ENCODE data around the gene MGLL.

DNA sequence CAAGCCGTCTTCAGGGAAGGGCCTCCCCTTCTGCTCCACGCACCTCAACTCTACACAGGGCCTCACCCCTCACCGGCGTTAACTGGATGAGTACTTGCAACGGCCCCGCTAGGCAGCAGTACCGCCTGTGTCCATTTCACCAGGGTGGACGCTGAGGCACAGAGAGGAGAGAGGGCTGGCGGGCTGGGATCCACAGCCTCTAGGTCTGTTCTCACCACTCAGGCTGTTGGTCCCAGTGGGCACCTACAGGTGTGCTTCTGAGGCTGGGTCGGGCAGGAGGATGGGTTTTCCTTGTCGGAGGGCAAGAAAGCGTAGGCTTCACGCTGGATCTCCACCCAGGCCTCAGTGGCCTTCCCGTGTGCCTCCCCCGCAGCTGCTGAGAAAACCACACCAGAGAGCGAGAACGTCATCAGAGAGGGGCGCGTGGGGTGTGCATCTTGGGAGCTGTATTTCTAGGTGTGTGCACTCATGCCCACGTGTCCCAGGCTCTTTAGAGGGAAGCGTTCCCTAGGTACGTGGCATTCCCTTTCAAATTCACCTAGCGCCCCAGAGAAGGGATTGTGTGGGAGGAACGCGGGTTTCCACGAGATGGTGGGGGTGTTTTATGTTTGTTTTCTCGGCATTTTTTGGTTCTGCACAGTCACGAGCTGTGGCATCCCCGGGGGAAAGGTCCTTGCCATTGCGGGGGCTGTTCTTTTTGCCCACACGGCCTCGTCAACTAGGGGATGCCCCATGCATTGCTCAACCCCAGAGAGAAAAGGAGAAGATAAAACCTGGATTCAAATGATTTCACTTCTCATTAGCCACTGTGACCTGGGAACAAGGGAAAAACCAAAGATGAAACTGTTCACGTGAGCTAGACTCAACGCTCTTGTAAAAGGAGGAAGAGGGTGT lies 67.7 kb downstream of the MGLL start:
- TF ChIP-seq, protein P1, sequence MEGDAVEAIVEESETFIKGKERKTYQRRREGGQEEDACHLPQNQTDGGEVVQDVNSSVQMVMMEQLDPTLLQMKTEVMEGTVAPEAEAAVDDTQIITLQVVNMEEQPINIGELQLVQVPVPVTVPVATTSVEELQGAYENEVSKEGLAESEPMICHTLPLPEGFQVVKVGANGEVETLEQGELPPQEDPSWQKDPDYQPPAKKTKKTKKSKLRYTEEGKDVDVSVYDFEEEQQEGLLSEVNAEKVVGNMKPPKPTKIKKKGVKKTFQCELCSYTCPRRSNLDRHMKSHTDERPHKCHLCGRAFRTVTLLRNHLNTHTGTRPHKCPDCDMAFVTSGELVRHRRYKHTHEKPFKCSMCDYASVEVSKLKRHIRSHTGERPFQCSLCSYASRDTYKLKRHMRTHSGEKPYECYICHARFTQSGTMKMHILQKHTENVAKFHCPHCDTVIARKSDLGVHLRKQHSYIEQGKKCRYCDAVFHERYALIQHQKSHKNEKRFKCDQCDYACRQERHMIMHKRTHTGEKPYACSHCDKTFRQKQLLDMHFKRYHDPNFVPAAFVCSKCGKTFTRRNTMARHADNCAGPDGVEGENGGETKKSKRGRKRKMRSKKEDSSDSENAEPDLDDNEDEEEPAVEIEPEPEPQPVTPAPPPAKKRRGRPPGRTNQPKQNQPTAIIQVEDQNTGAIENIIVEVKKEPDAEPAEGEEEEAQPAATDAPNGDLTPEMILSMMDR (IDR thresholded peaks at IDR 0.05) = no peak
- TF ChIP-seq POLR2A (IDR thresholded peaks at IDR 0.05) = no peak
- no peak for TF ChIP-seq POLR2AphosphoS5 (IDR thresholded peaks at IDR 0.05)

All from suprapubic skin (tissue), 4 donors.